Caco-2 (cell line): ENCODE data around the gene LIAS. TPM values are rescaled to one million over a fixed set of nuclear protein-coding genes. Genes with fewer than 3 reads are reported as not detected.
A peak's percentile ranks its signal among the peaks of the same experiment; 100 is the strongest.

ENCODE experiments used
- BruUV-seq: library from RNA; stranded (reverse); fragments of 400-500 nt; replicated peaks from 2 replicates; lab custom pipeline; 2021; lab: Mats Ljungman, UMichigan
- CTCF ChIA-PET: fragments of 300-600 bp; sonication (Branson Sonifier 250); formaldehyde crosslinking; loops from one replicate; lab custom pipeline; 2022; ENCODE audit warnings: antibody characterized with exemption; lab: Charles Lee
- POLR2A ChIA-PET: fragments of 300-600 bp; sonication (Branson Sonifier 250); formaldehyde crosslinking; loops from one replicate; lab custom pipeline; 2022; ENCODE audit warnings: antibody characterized with exemption; lab: Charles Lee
- DNase-seq, 2 experiments: peaks; one replicate each; pipeline versions ENCODE4 v3.0.0 to v3.0.0-alpha.2; 2020 to 2022
- H3K27me3 ChIP-seq: replicated peaks from 2 replicates; pipeline ENCODE4 v1.6.0; 2011; ENCODE audit warnings: low read length; ENCODE audit not compliant: control insufficient read depth, insufficient read depth
- H3K36me3 ChIP-seq: 2 replicates; pipeline ENCODE4 v1.5.1; 2011; ENCODE audit warnings: low read length; ENCODE audit not compliant: control insufficient read depth, insufficient read depth
- H3K4me1 ChIP-seq: fragments of 250-450 bp; sonication (Bioruptor Pico); 2 replicates; pipeline ENCODE4 v1.5.1; 2020; ENCODE audit warnings: mild to moderate bottlenecking
- H3K4me3 ChIP-seq: 2 replicates; pipeline ENCODE4 v1.5.1; 2011; ENCODE audit warnings: low read depth, mild to moderate bottlenecking, control low read depth, low read length
- H3K9me3 ChIP-seq: fragments of 250-450 bp; sonication (Bioruptor Pico); 2 replicates; pipeline ENCODE4 v1.5.1; 2020; ENCODE audit warnings: mild to moderate bottlenecking, moderate library complexity
- H3K27ac Mint-ChIP-seq: one replicate; pipeline ENCODE4 v1.8.0; 2022; ENCODE audit warnings: mixed read lengths; ENCODE audit not compliant: unreplicated experiment
- H3K27me3 Mint-ChIP-seq: one replicate; pipeline ENCODE4 v1.8.0; 2022; ENCODE audit warnings: mixed read lengths; ENCODE audit not compliant: insufficient read depth, unreplicated experiment
- H3K36me3 Mint-ChIP-seq: one replicate; pipeline ENCODE4 v1.8.0; 2022; ENCODE audit warnings: mild to moderate bottlenecking, mixed read lengths; ENCODE audit not compliant: insufficient read depth, unreplicated experiment
- H3K4me1 Mint-ChIP-seq: one replicate; pipeline ENCODE4 v1.8.0; 2022; ENCODE audit warnings: low read depth, mixed read lengths; ENCODE audit not compliant: unreplicated experiment
- H3K4me3 Mint-ChIP-seq: one replicate; pipeline ENCODE4 v1.8.0; 2022; ENCODE audit warnings: mild to moderate bottlenecking, moderate library complexity, mixed read lengths; ENCODE audit not compliant: unreplicated experiment
- H3K9me3 Mint-ChIP-seq: one replicate; pipeline ENCODE4 v1.8.0; 2022; ENCODE audit warnings: mixed read lengths; ENCODE audit not compliant: unreplicated experiment
- CTCF ChIP-seq, 2 experiments: fragments of 200-600 bp in 1 of 2; IDR thresholded peaks; 1 replicate in 1 of 2; 2 replicates in 1 of 2; pipeline versions ENCODE4 v1.5.1 to v1.8.0; 2011 to 2022; ENCODE audit warnings: antibody characterized with exemption in 1 of 2, control low read depth in 1 of 2, inconsistent platforms in 1 of 2, low read depth in 1 of 2, low read length in 1 of 2, mild to moderate bottlenecking in 1 of 2, moderate library complexity in 1 of 2; ENCODE audit not compliant: insufficient read depth in 1 of 2, severe bottlenecking in 1 of 2, unreplicated experiment in 1 of 2
- intact Hi-C: fragments of 100-400 bp; cut with micrococcal nuclease; formaldehyde crosslinking; loops from one replicate; pipeline ENCODE4 v1.10.0; 2022; ENCODE audit not compliant: unreplicated experiment
- total RNA-seq: library from RNA; stranded (reverse); gene quantifications from 2 replicates; pipeline ENCODE4 v1.2.3, GENCODE V29; 2022

Gene LIAS
- total RNA-seq, 1 experiment from 2014 or later = 19.5 TPM

GRCh38 chr4:39450618-39451017, 8.2 kb upstream of the LIAS start:
- H3K4me1 Mint-ChIP-seq = peaks cover 16% of the 10 kb centered on the region
- H3K27ac Mint-ChIP-seq = no peak overlapping the region
- Histone ChIP-seq H3K36me3 (peaks cover 9% of the 10 kb centered on the region), H3K9me3 (no peaks in the 10 kb centered on the region), H3K27me3 (no peaks in the 10 kb centered on the region), H3K4me3 (no peak overlapping the region), H3K4me1 (peaks cover 16% of the 10 kb centered on the region)
- TF ChIP-seq CTCF (IDR thresholded peaks at IDR 0.05; ENCODE audit: insufficient read depth in 1 of 2, low read depth in 1 of 2, low read length in 1 of 2, severe bottlenecking in 1 of 2, unreplicated experiment in 1 of 2) = no peak
- H3K9me3 Mint-ChIP-seq = no peaks in the 10 kb centered on the region
- ChIA-PET POLR2A (no interaction called here), CTCF (no interaction called here)
- DNase-seq = no peak
- H3K36me3 Mint-ChIP-seq = peaks cover 88% of the 10 kb centered on the region
- H3K4me3 Mint-ChIP-seq = no peak overlapping the region
- no peaks in the 10 kb centered on the region for H3K27me3 Mint-ChIP-seq
- BruUV-seq = no TSS peak
- intact Hi-C loops = loop anchor here (5.0 to 10.0 kb wide), 2 partner anchors 83 to 546 kb away; partner anchors contain the start of gene RFC1

GRCh38 chr4:39451423-39452023, 7.3 kb upstream of the LIAS start:
- Histone ChIP-seq H3K4me1 (peaks cover 17% of the 10 kb centered on the region), H3K27me3 (no peaks in the 10 kb centered on the region), H3K9me3 (no peaks in the 10 kb centered on the region), H3K36me3 (peaks cover 9% of the 10 kb centered on the region), H3K4me3 (no peak overlapping the region)
- TF ChIP-seq CTCF (IDR thresholded peaks at IDR 0.05; ENCODE audit: insufficient read depth in 1 of 2, low read depth in 1 of 2, low read length in 1 of 2, severe bottlenecking in 1 of 2, unreplicated experiment in 1 of 2) = no peak
- intact Hi-C loops = loop anchor here (5.0 to 10.0 kb wide), 2 partner anchors 84 to 547 kb away; partner anchors contain the start of gene RFC1
- H3K27ac Mint-ChIP-seq = peak overlapping the region; percentile 77
- BruUV-seq = no TSS peak
- ChIA-PET POLR2A (interaction anchor here (0.5 kb wide), 1 partner anchor 270 kb away, joined by 6 read pairs; no protein-coding TSS in a partner anchor), CTCF (no interaction called here)
- DNase-seq = no peak
- H3K4me1 Mint-ChIP-seq = peaks cover 16% of the 10 kb centered on the region
- no peaks in the 10 kb centered on the region for H3K9me3 Mint-ChIP-seq
- no peak overlapping the region for H3K4me3 Mint-ChIP-seq
- H3K27me3 Mint-ChIP-seq = no peaks in the 10 kb centered on the region
- peaks cover 92% of the 10 kb centered on the region for H3K36me3 Mint-ChIP-seq

- H3K36me3 Mint-ChIP-seq = peaks cover 94% of the 10 kb centered on the region
- CTCF ChIA-PET = interaction anchor here (0.6 kb wide), 1 partner anchor 52 kb away, joined by 3 read pairs; no protein-coding TSS in a partner anchor
Measured at GRCh38 chr4:39452153-39452859, 6.5 kb upstream of the LIAS start.

More at GRCh38 chr4:39452153-39452859, 6.5 kb upstream of the LIAS start:
- Mint-ChIP-seq H3K4me3 (no peak overlapping the region), H3K27ac (peak overlapping the region; percentile 77), H3K4me1 (peaks cover 22% of the 10 kb centered on the region), H3K9me3 (no peaks in the 10 kb centered on the region), H3K27me3 (no peaks in the 10 kb centered on the region)
- Histone ChIP-seq H3K36me3 (peaks cover 14% of the 10 kb centered on the region), H3K4me3 (no peak overlapping the region), H3K9me3 (no peaks in the 10 kb centered on the region), H3K27me3 (no peaks in the 10 kb centered on the region), H3K4me1 (peaks cover 22% of the 10 kb centered on the region)
- intact Hi-C loops = loop anchor here (5.0 to 10.0 kb wide), 2 partner anchors 85 to 548 kb away; partner anchors contain the start of gene RFC1
- no TSS peak for BruUV-seq
- TF ChIP-seq CTCF (IDR thresholded peaks at IDR 0.05; ENCODE audit: insufficient read depth in 1 of 2, low read depth in 1 of 2, low read length in 1 of 2, severe bottlenecking in 1 of 2, unreplicated experiment in 1 of 2) = no peak
- DNase-seq = no peak
- POLR2A ChIA-PET = interaction anchor here (0.6 kb wide), 1 partner anchor 549 kb away, joined by 6 read pairs; no protein-coding TSS in a partner anchor
